ENCODE results near the gene DYNLT2.

DYNLT2 gene

GRCh38 chr6:169729961-169730360 lies 21.4 kb downstream of the DYNLT2 start:
- no peak for TF ChIP-seq ZNF384 (IDR thresholded peaks at IDR 0.05)
- ChIA-PET CTCF (no interaction called here), POLR2A (interaction anchor here (1.6 kb wide), 1 partner anchor 22 kb away, joined by 4 read pairs; the partner anchor contains the start of genes DYNLT2 and ERMARD)
- DNase-seq (ENCODE audit: extremely low spot score) = no peak

GRCh38 chr6:169726963-169727362 lies 24.4 kb downstream of the DYNLT2 start:
- no peak for DNase-seq (ENCODE audit: extremely low spot score)
- no peak for TF ChIP-seq HDGF (IDR thresholded peaks at IDR 0.05; ENCODE audit: borderline replicate concordance)
- TF ChIP-seq L3MBTL2 (conservative IDR thresholded peaks at IDR 0.05) = no peak
- TF ChIP-seq ZNF384 (IDR thresholded peaks at IDR 0.05) = no peak
- TF ChIP-seq SUZ12 (IDR thresholded peaks at IDR 0.05) = no peak
- TF ChIP-seq ELF4 (IDR thresholded peaks at IDR 0.05) = no peak
- no peak for TF ChIP-seq CTBP1 (IDR thresholded peaks at IDR 0.05; ENCODE audit: borderline replicate concordance)
- TF ChIP-seq FOXK2 (IDR thresholded peaks at IDR 0.05) = no peak
- no peak for TF ChIP-seq SP1 (IDR thresholded peaks at IDR 0.05)
- TF ChIP-seq ARNT (IDR thresholded peaks at IDR 0.05) = no peak
- no peak for TF ChIP-seq TARDBP (IDR thresholded peaks at IDR 0.05)
- ChIA-PET CTCF (no interaction called here), POLR2A (interaction anchor here (0.7 to 1.6 kb wide), 4 partner anchors 23 to 27 kb away, joined by 3 to 6 read pairs (median 3); partner anchors contain the start of genes DYNLT2 and ERMARD)

GRCh38 chr6:169726049-169726400 lies 25.3 kb downstream of the DYNLT2 start:
- ChIA-PET CTCF (no interaction called here), POLR2A (interaction anchor here (1.0 to 4.7 kb wide), 4 partner anchors 24 to 26 kb away, joined by 3 to 49 read pairs (median 8); partner anchors contain the start of genes C6orf120, DYNLT2, ERMARD and WDR27)
- TF ChIP-seq ELF4 (IDR thresholded peaks at IDR 0.05) (no peak), CTBP1 (IDR thresholded peaks at IDR 0.05; ENCODE audit: borderline replicate concordance) (no peak), FOXK2 (IDR thresholded peaks at IDR 0.05) (no peak), SP1 (IDR thresholded peaks at IDR 0.05) (no peak), NFRKB (IDR thresholded peaks at IDR 0.05) (no peak), LEF1 (IDR thresholded peaks at IDR 0.05; ENCODE audit: borderline replicate concordance) (no peak), FOXM1 (IDR thresholded peaks at IDR 0.05; ENCODE audit: borderline replicate concordance) (no peak), ARNT (IDR thresholded peaks at IDR 0.05) (no peak), L3MBTL2 (conservative IDR thresholded peaks at IDR 0.05) (no peak), HDGF (IDR thresholded peaks at IDR 0.05; ENCODE audit: borderline replicate concordance) (no peak)
- DNase-seq (ENCODE audit: extremely low spot score) = no peak

GRCh38 chr6:169725125-169726048 lies 26.0 kb downstream of the DYNLT2 start:
- peak; percentile 53 for DNase-seq (ENCODE audit: extremely low spot score)
- ChIA-PET POLR2A (interaction anchor here (1.0 to 4.7 kb wide), 5 partner anchors 10 to 26 kb away, joined by 3 to 49 read pairs (median 4); partner anchors contain the start of genes C6orf120, DYNLT2, ERMARD and WDR27), CTCF (no interaction called here)
- TF ChIP-seq L3MBTL2 (conservative IDR thresholded peaks at IDR 0.05) = peak; percentile 79; the same call in 1 of the 2 replicates
- TF ChIP-seq LEF1 (IDR thresholded peaks at IDR 0.05; ENCODE audit: borderline replicate concordance) = no peak
- no peak for TF ChIP-seq HDGF (IDR thresholded peaks at IDR 0.05; ENCODE audit: borderline replicate concordance)

GRCh38 chr6:169724494-169725124 lies 26.8 kb downstream of the DYNLT2 start, which contains the start of gene PHF10:
PHF10 (minus strand) TSS chr6:169724500; CDS start chr6:169723931, 569 bp downstream.
- ChIA-PET POLR2A (interaction anchor here (1.0 to 4.7 kb wide), 5 partner anchors 10 to 27 kb away, joined by 3 to 49 read pairs (median 4); partner anchors contain the start of genes C6orf120, DYNLT2, ERMARD and WDR27), CTCF (no interaction called here)
- TF ChIP-seq L3MBTL2 (conservative IDR thresholded peaks at IDR 0.05) (peak; percentile 98), FOXA1 (IDR thresholded peaks at IDR 0.05) (no peak), TARDBP (IDR thresholded peaks at IDR 0.05) (0 out of 2 replicates have a peak, but pooled peaks have one; percentile 12), SUZ12 (IDR thresholded peaks at IDR 0.05) (no peak), CTBP1 (IDR thresholded peaks at IDR 0.05; ENCODE audit: borderline replicate concordance) (0 out of 2 replicates have a peak, but pooled peaks have one; percentile 23)
- DNase-seq (ENCODE audit: extremely low spot score) = peak; percentile 75

- POLR2A ChIA-PET = interaction anchor here (1.1 to 4.7 kb wide), 4 partner anchors 17 to 27 kb away, joined by 3 to 49 read pairs (median 14); partner anchors contain the start of genes C6orf120, DYNLT2, ERMARD and WDR27
- CTCF ChIA-PET = no interaction called here
- TF ChIP-seq FOXM1 (IDR thresholded peaks at IDR 0.05; ENCODE audit: borderline replicate concordance) = peak; percentile 46; the same call in 1 of the 2 replicates
- TF ChIP-seq ZNF384 (IDR thresholded peaks at IDR 0.05) = no peak
- DNase-seq (ENCODE audit: extremely low spot score) = peak; percentile 67
Observed at GRCh38 chr6:169723991-169724493, 27.3 kb downstream of the DYNLT2 start.

GRCh38 chr6:169723200-169723909 lies 28.0 kb downstream of the DYNLT2 start:
- CTCF ChIA-PET = no interaction called here
- TF ChIP-seq L3MBTL2 (conservative IDR thresholded peaks at IDR 0.05) (0 out of 2 replicates have a peak, but pooled peaks have one; percentile 4), ARNT (IDR thresholded peaks at IDR 0.05) (no peak), ZNF384 (IDR thresholded peaks at IDR 0.05) (no peak), TARDBP (IDR thresholded peaks at IDR 0.05) (no peak), LEF1 (IDR thresholded peaks at IDR 0.05; ENCODE audit: borderline replicate concordance) (0 out of 2 replicates have a peak, but pooled peaks have one; percentile 50)
- DNase-seq (ENCODE audit: extremely low spot score) = peak; percentile 66
- POLR2A ChIA-PET = interaction anchor here (1.1 to 4.7 kb wide), 4 partner anchors 18 to 28 kb away, joined by 3 to 49 read pairs (median 14); partner anchors contain the start of genes C6orf120, DYNLT2, ERMARD and WDR27
